GOT3 (cell line): ENCODE results near the gene PTPRB.

Source experiments
- DNase-seq: peaks from one replicate; lab custom pipeline; 2025; ENCODE audit warnings: mixed read lengths; lab: John Stamatoyannopoulos, UW

PTPRB gene

DNA sequence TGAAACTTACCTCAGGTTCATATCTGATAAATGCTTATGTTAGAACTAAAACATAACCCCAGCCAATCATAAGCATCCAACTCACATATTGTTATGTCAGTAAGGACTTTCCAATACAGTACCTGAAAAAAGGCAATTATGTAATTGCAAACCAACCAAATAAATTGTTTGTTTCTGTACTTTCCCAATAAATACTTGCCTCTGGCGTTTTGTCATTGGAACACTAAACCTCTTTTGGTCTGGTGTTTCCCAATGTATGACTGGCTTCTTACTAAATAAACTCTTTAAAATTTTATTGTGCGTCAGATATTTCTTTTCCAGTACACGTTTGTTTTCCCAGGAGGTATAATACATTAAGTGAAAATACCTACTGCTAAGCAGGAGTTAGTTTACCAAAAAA, 6.7 kb upstream of the PTPRB start:
- no peak for DNase-seq

DNA sequence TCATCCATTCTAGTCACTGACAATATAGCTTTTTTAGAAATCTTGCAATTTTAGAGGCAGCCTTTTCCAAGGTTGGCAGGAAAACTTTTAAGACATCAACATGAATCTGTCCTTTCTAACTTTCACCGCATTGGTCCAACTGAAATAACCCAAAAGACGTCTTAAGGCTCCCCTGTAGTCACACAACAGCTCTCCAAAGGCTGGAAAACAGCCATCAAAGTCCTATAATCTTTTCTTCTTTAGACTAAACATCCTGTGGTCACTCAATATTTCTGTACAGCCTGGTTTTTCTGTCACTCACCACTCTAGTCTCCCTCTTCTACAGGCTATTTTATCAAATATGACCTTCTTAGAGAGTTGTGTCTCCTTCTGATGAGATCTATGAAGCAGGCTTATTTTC, 4.5 kb upstream of the PTPRB start:
- DNase-seq: no peak

- DNase-seq: no peak
Measured at GRCh38 chr12:70640901-70641300, 3.7 kb upstream of the PTPRB start.

DNA sequence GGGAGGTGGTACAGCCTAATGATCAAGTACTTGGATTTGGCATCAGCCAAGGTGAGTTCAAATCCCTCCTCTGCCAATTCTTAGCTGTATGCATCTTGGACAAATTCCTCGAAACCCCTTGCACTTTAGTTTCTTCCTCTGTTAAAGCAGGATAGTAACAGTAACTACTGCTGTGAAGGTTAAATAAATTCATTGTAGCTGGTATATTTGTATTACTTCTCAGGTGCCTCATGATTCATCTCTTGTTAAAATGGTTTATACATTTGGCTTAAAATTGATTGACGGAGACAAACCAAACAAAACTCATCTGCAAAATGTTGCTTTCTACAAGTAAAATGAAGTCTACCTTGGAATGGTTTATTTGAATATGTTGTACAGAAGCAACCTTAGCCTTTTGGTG, 2.3 kb upstream of the PTPRB start:
- no peak for DNase-seq

GRCh38 chr12:70638639-70639360, 1.6 kb upstream of the PTPRB start:
- no peak for DNase-seq

DNA sequence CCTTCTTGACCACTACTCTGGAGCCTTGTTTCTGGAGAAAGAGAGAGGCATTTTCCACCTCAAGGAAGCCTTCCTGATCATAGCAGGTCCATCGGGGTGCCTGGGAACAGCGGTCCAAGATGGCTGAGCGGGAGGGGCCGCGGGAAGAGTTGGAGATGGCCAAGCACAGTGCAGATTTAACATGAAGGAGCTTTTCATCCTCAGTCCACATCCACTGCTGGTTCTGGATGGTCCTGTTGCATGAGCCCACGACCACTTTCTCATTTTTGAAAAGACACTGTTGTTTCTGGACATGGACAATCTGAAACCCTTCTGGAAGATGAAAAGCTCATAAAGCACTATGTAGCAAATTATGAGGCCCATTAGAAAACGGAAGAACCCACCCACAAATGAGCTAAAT, 1.5 kb downstream of the PTPRB start:
- DNase-seq: no peak

- no peak for DNase-seq
Measured at GRCh38 chr12:70628701-70629480, 8.3 kb downstream of the PTPRB start.

GRCh38 chr12:70627677-70628076, 9.6 kb downstream of the PTPRB start:
- DNase-seq: no peak

GRCh38 chr12:70626180-70626579, 11.0 kb downstream of the PTPRB start:
- DNase-seq: no peak

- DNase-seq: no peak
Measured at GRCh38 chr12:70619471-70620152, 17.6 kb downstream of the PTPRB start.

DNA sequence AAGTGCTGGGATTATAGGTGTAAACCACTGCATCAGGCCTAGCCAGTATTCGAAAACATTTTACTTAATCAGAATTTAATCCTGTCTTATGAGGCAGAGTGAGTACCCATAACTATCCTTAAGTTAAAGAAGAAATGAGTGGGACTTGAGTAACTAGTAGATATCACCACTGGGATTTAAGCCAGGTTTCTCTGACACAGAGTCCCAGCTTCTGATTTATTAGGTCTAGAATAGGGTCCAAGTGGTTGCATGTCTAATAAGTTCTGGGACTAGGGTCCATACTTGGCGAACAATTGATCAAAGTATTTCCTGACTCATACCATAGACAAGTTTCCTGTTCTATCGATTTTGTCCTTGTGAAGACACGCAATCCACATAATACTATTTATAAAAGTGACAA, 18.9 kb downstream of the PTPRB start:
- no peak for DNase-seq

DNA sequence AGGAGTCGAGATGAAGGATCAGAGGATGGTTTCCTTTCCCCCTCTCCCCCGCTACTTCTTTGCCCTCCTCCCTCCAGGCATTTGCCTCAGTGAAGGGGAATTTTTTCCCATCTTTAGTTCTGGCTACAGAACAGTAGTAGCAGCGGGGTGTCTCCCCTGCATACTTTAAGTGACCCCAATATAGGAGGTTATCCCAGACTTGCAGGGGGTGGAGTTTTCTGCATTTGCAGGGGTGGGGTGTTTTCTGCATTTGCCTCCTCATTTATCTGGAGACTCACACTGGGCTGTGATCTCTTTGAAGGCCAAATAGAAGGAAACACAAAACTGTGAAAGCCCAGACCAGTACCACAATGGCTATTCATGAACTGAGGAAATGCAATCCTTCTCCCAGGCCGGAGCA, 19.8 kb downstream of the PTPRB start:
- DNase-seq: no peak

GRCh38 chr12:70615174-70615866, 21.9 kb downstream of the PTPRB start:
- DNase-seq: no peak

DNA sequence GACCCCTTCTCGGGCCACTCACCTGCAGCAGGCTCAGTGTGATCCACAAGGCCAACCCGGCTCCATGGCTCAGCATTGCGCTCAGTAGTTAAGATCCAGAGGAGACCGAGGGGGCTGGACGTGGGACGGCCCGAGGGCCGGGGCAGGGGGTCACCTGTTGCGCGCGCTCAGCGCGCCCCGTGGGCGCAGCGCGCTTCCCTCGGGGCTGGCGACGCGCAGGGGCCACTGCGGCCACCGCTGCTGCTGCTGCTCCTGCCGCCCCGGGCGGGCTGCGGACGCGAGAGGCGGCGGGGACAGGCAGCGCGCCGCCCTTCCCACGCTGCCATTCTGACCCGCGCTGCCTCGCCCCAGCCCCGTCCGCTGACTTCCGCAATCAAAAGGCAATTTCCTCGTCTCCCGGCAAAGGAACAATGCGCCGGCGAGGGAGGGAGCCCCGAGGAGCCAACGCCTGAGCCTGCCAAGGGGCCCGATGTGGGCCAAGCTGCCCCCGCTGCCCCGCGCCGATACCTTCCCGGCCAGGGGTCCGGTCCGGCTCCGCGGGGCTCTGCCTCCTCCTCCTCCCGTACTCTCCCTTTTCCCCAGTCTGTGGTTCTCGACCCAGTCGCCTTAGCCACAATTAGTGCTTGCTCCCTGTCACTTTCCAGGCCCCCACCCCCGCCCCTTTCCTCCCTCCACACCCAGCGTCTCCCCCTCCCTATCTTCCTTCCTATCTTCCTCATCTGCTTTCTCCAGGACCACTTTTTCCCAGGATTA, 27.3 kb downstream of the PTPRB start:
- DNase-seq: no peak

GRCh38 chr12:70609203-70609602, 28.0 kb downstream of the PTPRB start:
- DNase-seq: no peak

DNA sequence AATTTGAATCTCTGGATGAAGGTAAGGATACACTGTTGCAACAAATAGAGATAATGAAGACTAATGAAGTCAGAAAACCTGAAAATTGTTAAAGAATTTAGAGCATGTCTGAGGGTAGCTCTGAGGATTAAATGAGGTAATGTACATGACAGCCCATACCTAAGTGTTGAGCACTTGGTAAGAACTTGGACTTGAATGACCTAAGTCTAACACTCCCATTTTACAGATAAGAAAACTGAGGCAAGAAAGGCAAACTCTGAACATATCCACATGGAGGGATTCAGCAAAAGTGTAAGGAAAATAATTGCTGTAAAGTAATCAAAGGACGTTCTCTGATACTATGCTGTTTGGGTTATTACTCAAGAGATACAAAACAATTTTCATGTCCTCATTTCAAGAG, 29.0 kb downstream of the PTPRB start:
- DNase-seq: no peak

- DNase-seq: no peak
Measured at GRCh38 chr12:70607107-70607506, 30.1 kb downstream of the PTPRB start.

- DNase-seq: no peak
Measured at GRCh38 chr12:70605976-70606375, 31.3 kb downstream of the PTPRB start.

GRCh38 chr12:70604662-70605061, 32.6 kb downstream of the PTPRB start:
- no peak for DNase-seq

DNA sequence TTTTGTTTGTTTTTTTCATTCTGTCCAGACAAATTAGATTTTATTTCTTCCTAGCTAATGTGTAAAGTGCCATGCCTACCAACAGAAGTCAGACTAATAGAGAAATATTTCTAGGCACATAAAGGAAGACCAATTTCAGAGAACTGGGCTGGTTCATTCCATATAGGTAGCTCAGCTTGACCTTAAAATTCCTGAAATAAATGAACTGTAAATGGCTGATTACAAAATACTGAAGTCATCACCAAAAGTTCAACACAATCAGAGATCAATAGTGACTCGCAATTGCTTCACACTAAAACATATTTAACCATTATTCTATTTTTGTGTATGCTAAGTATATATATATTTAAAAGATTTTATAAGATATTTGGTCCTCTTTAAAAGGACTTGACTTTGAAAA, 34.2 kb downstream of the PTPRB start:
- DNase-seq: no peak

- no peak for DNase-seq
Measured at GRCh38 chr12:70598467-70599193, 38.6 kb downstream of the PTPRB start.
